ENCODE results near the gene ATP2A3. TPM values are rescaled to one million over a fixed set of nuclear protein-coding genes. Genes with fewer than 3 reads are reported as not detected.
A peak's percentile ranks its signal among the peaks of the same experiment; 100 is the strongest.

Gene ATP2A3
- polyA plus RNA-seq, 4 donors: 5.8 to 83.0 (median 24.4) TPM

- 53 to 78% (median 65%) methylated on average over 5 of the region's 5 CpGs for whole genome bisulfite sequencing, 3 donors
- DNase-seq: no peak
Observed at GRCh38 chr17:3972931-3973330, 8.7 kb upstream of the ATP2A3 start.

GRCh38 chr17:3972281-3972731, 8.1 kb upstream of the ATP2A3 start:
- no peak overlapping the region for H3K4me3 ChIP-seq (ENCODE audit: low read depth in 1 of 3, low read length in 3 of 3)
- peaks cover 0 to 8% (median 3%) of the 10 kb centered on the region in 3 donors for H3K4me1 ChIP-seq (ENCODE audit: control insufficient read depth in 3 of 3, insufficient read depth in 2 of 3, low read depth in 1 of 3, low read length in 2 of 3)
- peaks cover 0 to 9% (median 0%) of the 10 kb centered on the region in 3 donors for H3K27me3 ChIP-seq (ENCODE audit: control insufficient read depth in 3 of 3, insufficient read depth in 3 of 3, low read length in 3 of 3)
- H3K27ac ChIP-seq (ENCODE audit: low read depth in 1 of 3, low read length in 2 of 3): no peak overlapping the region
- 55 to 76% (median 66%) methylated on average over 15 of the region's 15 CpGs for WGBS, 3 donors
- FAIRE-seq: no peak
- H3K36me3 ChIP-seq (ENCODE audit: control insufficient read depth in 3 of 3, insufficient read depth in 2 of 3, low read depth in 1 of 3, low read length in 3 of 3): no peaks in the 10 kb centered on the region
- H3K9me3 ChIP-seq (ENCODE audit: control insufficient read depth in 2 of 2, insufficient read depth in 1 of 2, low read depth in 1 of 2, low read length in 1 of 2): peaks cover 0 to 8% of the 10 kb centered on the region in 2 donors
- no peak for DNase-seq

More at GRCh38 chr17:3972931-3973330, 8.7 kb upstream of the ATP2A3 start:
- H3K9me3 ChIP-seq (ENCODE audit: control insufficient read depth in 2 of 2, insufficient read depth in 1 of 2, low read depth in 1 of 2, low read length in 1 of 2): peaks cover 0 to 8% of the 10 kb centered on the region in 2 donors
- H3K36me3 ChIP-seq (ENCODE audit: control insufficient read depth in 3 of 3, insufficient read depth in 2 of 3, low read depth in 1 of 3, low read length in 3 of 3): no peaks in the 10 kb centered on the region
- H3K27ac ChIP-seq (ENCODE audit: low read depth in 1 of 3, low read length in 2 of 3): no peak overlapping the region
- no peak overlapping the region for H3K4me3 ChIP-seq (ENCODE audit: low read depth in 1 of 3, low read length in 3 of 3)
- FAIRE-seq: no peak
- H3K27me3 ChIP-seq (ENCODE audit: control insufficient read depth in 3 of 3, insufficient read depth in 3 of 3, low read length in 3 of 3): peaks cover 0 to 9% (median 0%) of the 10 kb centered on the region in 3 donors
- H3K4me1 ChIP-seq (ENCODE audit: control insufficient read depth in 3 of 3, insufficient read depth in 2 of 3, low read depth in 1 of 3, low read length in 2 of 3): peaks cover 0 to 4% (median 3%) of the 10 kb centered on the region in 3 donors

GRCh38 chr17:3970668-3971067, 6.4 kb upstream of the ATP2A3 start:
- H3K27ac ChIP-seq (ENCODE audit: low read depth in 1 of 3, low read length in 2 of 3): no peak overlapping the region
- no peak overlapping the region for H3K4me3 ChIP-seq (ENCODE audit: low read depth in 1 of 3, low read length in 3 of 3)
- no peaks in the 10 kb centered on the region for H3K36me3 ChIP-seq (ENCODE audit: control insufficient read depth in 3 of 3, insufficient read depth in 2 of 3, low read depth in 1 of 3, low read length in 3 of 3)
- DNase-seq (no peak), FAIRE-seq (no peak)
- WGBS, 3 donors: 93 to 94% (median 93%) methylated on average over 6 of the region's 6 CpGs
- H3K9me3 ChIP-seq (ENCODE audit: control insufficient read depth in 2 of 2, insufficient read depth in 1 of 2, low read depth in 1 of 2, low read length in 1 of 2): peaks cover 0 to 8% of the 10 kb centered on the region in 2 donors
- H3K27me3 ChIP-seq (ENCODE audit: control insufficient read depth in 3 of 3, insufficient read depth in 3 of 3, low read length in 3 of 3): peaks cover 0 to 9% (median 0%) of the 10 kb centered on the region in 3 donors
- peaks cover 0 to 23% (median 0%) of the 10 kb centered on the region in 3 donors for H3K4me1 ChIP-seq (ENCODE audit: control insufficient read depth in 3 of 3, insufficient read depth in 2 of 3, low read depth in 1 of 3, low read length in 2 of 3)

GRCh38 chr17:3969963-3970362, 5.7 kb upstream of the ATP2A3 start:
- Histone ChIP-seq H3K9me3 (ENCODE audit: control insufficient read depth in 2 of 2, insufficient read depth in 1 of 2, low read depth in 1 of 2, low read length in 1 of 2) (peaks cover 0 to 6% of the 10 kb centered on the region in 2 donors), H3K4me3 (ENCODE audit: low read depth in 1 of 3, low read length in 3 of 3) (no peak overlapping the region), H3K27ac (ENCODE audit: low read depth in 1 of 3, low read length in 2 of 3) (no peak overlapping the region), H3K36me3 (ENCODE audit: control insufficient read depth in 3 of 3, insufficient read depth in 2 of 3, low read depth in 1 of 3, low read length in 3 of 3) (no peaks in the 10 kb centered on the region), H3K27me3 (ENCODE audit: control insufficient read depth in 3 of 3, insufficient read depth in 3 of 3, low read length in 3 of 3) (peaks cover 0 to 13% (median 0%) of the 10 kb centered on the region in 3 donors), H3K4me1 (ENCODE audit: control insufficient read depth in 3 of 3, insufficient read depth in 2 of 3, low read depth in 1 of 3, low read length in 2 of 3) (peaks cover 0 to 29% (median 0%) of the 10 kb centered on the region in 3 donors)
- DNase-seq: no peak
- no peak for FAIRE-seq
- 85 to 92% (median 91%) methylated on average over 7 of the region's 7 CpGs for WGBS, 3 donors

GRCh38 chr17:3968886-3969524, 4.8 kb upstream of the ATP2A3 start:
- 87 to 94% (median 89%) methylated on average over 18 of the region's 18 CpGs for WGBS, 3 donors
- H3K9me3 ChIP-seq (ENCODE audit: control insufficient read depth in 2 of 2, insufficient read depth in 1 of 2, low read depth in 1 of 2, low read length in 1 of 2): no peaks in the 10 kb centered on the region
- peaks cover 0 to 29% (median 0%) of the 10 kb centered on the region in 3 donors for H3K4me1 ChIP-seq (ENCODE audit: control insufficient read depth in 3 of 3, insufficient read depth in 2 of 3, low read depth in 1 of 3, low read length in 2 of 3)
- no peak for DNase-seq
- no peak for FAIRE-seq
- no peak overlapping the region for H3K27ac ChIP-seq (ENCODE audit: low read depth in 1 of 3, low read length in 2 of 3)
- H3K4me3 ChIP-seq (ENCODE audit: low read depth in 1 of 3, low read length in 3 of 3): no peak overlapping the region
- no peaks in the 10 kb centered on the region for H3K36me3 ChIP-seq (ENCODE audit: control insufficient read depth in 3 of 3, insufficient read depth in 2 of 3, low read depth in 1 of 3, low read length in 3 of 3)
- peaks cover 0 to 13% (median 0%) of the 10 kb centered on the region in 3 donors for H3K27me3 ChIP-seq (ENCODE audit: control insufficient read depth in 3 of 3, insufficient read depth in 3 of 3, low read length in 3 of 3)

GRCh38 chr17:3968015-3968414, 3.8 kb upstream of the ATP2A3 start:
- 91 to 98% (median 95%) methylated on average over 3 of the region's 3 CpGs for WGBS, 3 donors
- H3K27me3 ChIP-seq (ENCODE audit: control insufficient read depth in 3 of 3, insufficient read depth in 3 of 3, low read length in 3 of 3): peaks cover 0 to 17% (median 0%) of the 10 kb centered on the region in 3 donors
- no peak overlapping the region for H3K4me3 ChIP-seq (ENCODE audit: low read depth in 1 of 3, low read length in 3 of 3)
- H3K36me3 ChIP-seq (ENCODE audit: control insufficient read depth in 3 of 3, insufficient read depth in 2 of 3, low read depth in 1 of 3, low read length in 3 of 3): no peaks in the 10 kb centered on the region
- FAIRE-seq: no peak
- DNase-seq: no peak
- peaks cover 0 to 29% (median 0%) of the 10 kb centered on the region in 3 donors for H3K4me1 ChIP-seq (ENCODE audit: control insufficient read depth in 3 of 3, insufficient read depth in 2 of 3, low read depth in 1 of 3, low read length in 2 of 3)
- no peaks in the 10 kb centered on the region for H3K9me3 ChIP-seq (ENCODE audit: control insufficient read depth in 2 of 2, insufficient read depth in 1 of 2, low read depth in 1 of 2, low read length in 1 of 2)
- H3K27ac ChIP-seq (ENCODE audit: low read depth in 1 of 3, low read length in 2 of 3): no peak overlapping the region

- peaks cover 0 to 14% (median 0%) of the 10 kb centered on the region in 3 donors for H3K27me3 ChIP-seq (ENCODE audit: control insufficient read depth in 3 of 3, insufficient read depth in 3 of 3, low read length in 3 of 3)
- H3K9me3 ChIP-seq (ENCODE audit: control insufficient read depth in 2 of 2, insufficient read depth in 1 of 2, low read depth in 1 of 2, low read length in 1 of 2): no peaks in the 10 kb centered on the region
- H3K27ac ChIP-seq (ENCODE audit: low read depth in 1 of 3, low read length in 2 of 3): peak overlapping the region; percentile 25 to 60 (median 58)
- H3K4me1 ChIP-seq (ENCODE audit: control insufficient read depth in 3 of 3, insufficient read depth in 2 of 3, low read depth in 1 of 3, low read length in 2 of 3): peaks cover 0 to 36% (median 0%) of the 10 kb centered on the region in 3 donors
- FAIRE-seq: no peak
- no peaks in the 10 kb centered on the region for H3K36me3 ChIP-seq (ENCODE audit: control insufficient read depth in 3 of 3, insufficient read depth in 2 of 3, low read depth in 1 of 3, low read length in 3 of 3)
- H3K4me3 ChIP-seq (ENCODE audit: low read depth in 1 of 3, low read length in 3 of 3): no peak overlapping the region
- DNase-seq: peak; percentile 60 to 88
- WGBS, 3 donors: 14 to 55% (median 36%) methylated on average over 14 of the region's 14 CpGs
Observed at GRCh38 chr17:3966720-3967363, 2.6 kb upstream of the ATP2A3 start.

GRCh38 chr17:3965118-3965800, 1.0 kb upstream of the ATP2A3 start:
- Histone ChIP-seq H3K36me3 (ENCODE audit: control insufficient read depth in 3 of 3, insufficient read depth in 2 of 3, low read depth in 1 of 3, low read length in 3 of 3) (peaks cover 0 to 4% (median 0%) of the 10 kb centered on the region in 3 donors), H3K9me3 (ENCODE audit: control insufficient read depth in 2 of 2, insufficient read depth in 1 of 2, low read depth in 1 of 2, low read length in 1 of 2) (no peaks in the 10 kb centered on the region), H3K4me1 (ENCODE audit: control insufficient read depth in 3 of 3, insufficient read depth in 2 of 3, low read depth in 1 of 3, low read length in 2 of 3) (peaks cover 0 to 51% (median 7%) of the 10 kb centered on the region in 3 donors), H3K27me3 (ENCODE audit: control insufficient read depth in 3 of 3, insufficient read depth in 3 of 3, low read length in 3 of 3) (peaks cover 0 to 15% (median 0%) of the 10 kb centered on the region in 3 donors), H3K27ac (ENCODE audit: low read depth in 1 of 3, low read length in 2 of 3) (peak overlapping the region; percentile 73 to 96 (median 77)), H3K4me3 (ENCODE audit: low read depth in 1 of 3, low read length in 3 of 3) (peak overlapping the region; percentile 55 to 82 (median 74))
- DNase-seq (peak; percentile 87 to 90), FAIRE-seq (no peak)
- WGBS, 3 donors: 7 to 15% (median 12%) methylated on average over 12 to 17 of the region's 17 CpGs
